ENCODE results near the gene MMP17.
A peak's percentile ranks its signal among the peaks of the same experiment; 100 is the strongest.

Gene MMP17

GRCh38 chr12:131850856-131851559, 22.8 kb downstream of the MMP17 start:
- no peak for DNase-seq

GRCh38 chr12:131851741-131852550, 23.8 kb downstream of the MMP17 start:
- DNase-seq = no peak

- DNase-seq = no peak
Measured at GRCh38 chr12:131852551-131853299, 24.5 kb downstream of the MMP17 start.

GRCh38 chr12:131853832-131854797, 25.9 kb downstream of the MMP17 start:
- no peak for DNase-seq

GRCh38 chr12:131854861-131855476, 26.8 kb downstream of the MMP17 start:
- DNase-seq = no peak

- no peak for DNase-seq
Measured at GRCh38 chr12:131855521-131856142, 27.4 kb downstream of the MMP17 start.

GRCh38 chr12:131856366-131857097, 28.3 kb downstream of the MMP17 start:
- DNase-seq = no peak

GRCh38 chr12:131857908-131858850, 30.0 kb downstream of the MMP17 start:
- DNase-seq = no peak

GRCh38 chr12:131860472-131861260, 32.5 kb downstream of the MMP17 start:
- DNase-seq = peak; percentile 71

GRCh38 chr12:131861261-131862083, 33.3 kb downstream of the MMP17 start:
- no peak for DNase-seq

- no peak for DNase-seq
Measured at GRCh38 chr12:131862084-131862441, 33.9 kb downstream of the MMP17 start.

- no peak for DNase-seq
Measured at GRCh38 chr12:131862600-131862993, 34.4 kb downstream of the MMP17 start.

GRCh38 chr12:131862994-131863710, 35.0 kb downstream of the MMP17 start:
- no peak for DNase-seq

- no peak for DNase-seq
Measured at GRCh38 chr12:131863711-131864396, 35.7 kb downstream of the MMP17 start.

- DNase-seq = no peak
Measured at GRCh38 chr12:131864469-131864868, 36.3 kb downstream of the MMP17 start.

- DNase-seq = no peak
Measured at GRCh38 chr12:131865180-131865875, 37.1 kb downstream of the MMP17 start.
